Thyroid gland (tissue), 4 donors: Measurements from ENCODE around the gene ABCF2. TPM values are rescaled to one million over a fixed set of nuclear protein-coding genes. Genes with fewer than 3 reads are reported as not detected.

Experiments
- DNase-seq, 2 donors: peaks; one replicate each; pipeline ENCODE4 v3.0.0-alpha.2; 2019
- H3K27ac ChIP-seq, 3 donors: fragments of 200-600 bp; sonication (generic); 1 replicate in 2 of 3; 2 replicates in 1 of 3; pipeline ENCODE4 v1.5.1; 2016 to 2019; ENCODE audit warnings: mild to moderate bottlenecking in 1 of 3, moderate library complexity in 1 of 3
- H3K27me3 ChIP-seq: fragments of 200-600 bp; sonication (generic); one replicate; pipeline ENCODE4 v1.5.1; 2019
- H3K36me3 ChIP-seq, 2 donors: fragments of 200-600 bp; sonication (generic); one replicate each; pipeline ENCODE4 v1.5.1; 2016 to 2019
- H3K4me1 ChIP-seq, 2 donors: fragments of 200-600 bp; sonication (generic); one replicate each; pipeline ENCODE4 v1.5.1; 2017 to 2019
- H3K4me3 ChIP-seq, 3 donors: fragments of 200-600 bp; sonication (generic); replicated peaks in 1 of 3; 1 replicate in 2 of 3; 2 replicates in 1 of 3; pipeline ENCODE4 v1.5.1; 2016; ENCODE audit warnings: mild to moderate bottlenecking in 1 of 3
- H3K9me3 ChIP-seq: fragments of 200-600 bp; sonication (generic); one replicate; pipeline ENCODE4 v1.5.1; 2017
- CTCF ChIP-seq, 6 experiments: fragments of 200-600 bp in 3 of 6; fragments of 450-650 bp in 3 of 6; sonication (generic) in 3 of 6; IDR thresholded peaks; one replicate each; pipeline ENCODE4 v1.5.1; 2016 to 2019; ENCODE audit warnings: antibody characterized with exemption in 6 of 6, mild to moderate bottlenecking in 2 of 6, inconsistent platforms in 1 of 6, moderate library complexity in 1 of 6
- POLR2A ChIP-seq, 2 donors: fragments of 450-650 bp; IDR thresholded peaks; one replicate each; pipeline ENCODE4 v1.6.1; 2017; ENCODE audit warnings: antibody characterized with exemption in 2 of 2, mild to moderate bottlenecking in 2 of 2, moderate library complexity in 1 of 2
- WGBS, 2 donors: methylation state at CpG; one replicate each; pipeline ENCODE4 v1.1.5; 2017; 5-methylcytosine and 5-hydroxymethylcytosine counted together
- intact Hi-C: fragments of 100-400 bp; cut with DNase I; formaldehyde crosslinking; loops from one replicate; pipeline ENCODE4 v1.15.1; 2023
- total RNA-seq, 4 donors: library from RNA; depleted of rRNA; stranded (reverse); fragments of >200 nt; gene quantifications; one replicate each; pipeline ENCODE4 v1.2.3, GENCODE V29; 2016

The ABCF2 gene
- total RNA-seq, 4 donors from 2014 or later, result 23.8 to 39.4 (median 34.1) TPM

- WGBS, 2 donors, result 2% methylated on average over 15 of the region's 15 CpGs
- no peak for TF ChIP-seq CTCF (IDR thresholded peaks at IDR 0.05)
- no peak for TF ChIP-seq POLR2A (IDR thresholded peaks at IDR 0.05)
Measured at GRCh38 chr7:151226560-151226874, 488 bp downstream of the ABCF2 start.

GRCh38 chr7:151225948-151226510, 976 bp downstream of the ABCF2 start:
- intact Hi-C loops, result no loop called here
- H3K4me3 ChIP-seq, result peak overlapping the region; percentile 69 to 92 (median 82)
- TF ChIP-seq POLR2A (IDR thresholded peaks at IDR 0.05) (no peak), CTCF (IDR thresholded peaks at IDR 0.05) (no peak)
- WGBS, 2 donors, result 60 to 62% methylated on average over 8 of the region's 8 CpGs
- DNase-seq, result no peak
- H3K4me1 ChIP-seq, result peaks cover 13 to 18% of the 10 kb centered on the region in 2 donors
- H3K27me3 ChIP-seq, result no peaks in the 10 kb centered on the region
- no peak overlapping the region for H3K27ac ChIP-seq
- peaks cover 24 to 36% of the 10 kb centered on the region in 2 donors for H3K36me3 ChIP-seq
- no peaks in the 10 kb centered on the region for H3K9me3 ChIP-seq

More at GRCh38 chr7:151226560-151226874, 488 bp downstream of the ABCF2 start:
- intact Hi-C loops, result no loop called here
- Histone ChIP-seq H3K27me3 (no peaks in the 10 kb centered on the region), H3K4me1 (peaks cover 13 to 19% of the 10 kb centered on the region in 2 donors), H3K36me3 (peaks cover 19 to 31% of the 10 kb centered on the region in 2 donors), H3K9me3 (no peaks in the 10 kb centered on the region), H3K27ac (peak overlapping the region in 1 of 3 donors; percentile 65), H3K4me3 (peak overlapping the region; percentile 69 to 92 (median 82))
- DNase-seq, result no peak

GRCh38 chr7:151223728-151224127, 3.3 kb downstream of the ABCF2 start:
- no peak for TF ChIP-seq CTCF (IDR thresholded peaks at IDR 0.05)
- no peak overlapping the region for H3K4me3 ChIP-seq
- no peak for DNase-seq
- H3K9me3 ChIP-seq, result no peaks in the 10 kb centered on the region
- intact Hi-C loops, result no loop called here
- H3K4me1 ChIP-seq, result peaks cover 13 to 18% of the 10 kb centered on the region in 2 donors
- 92 to 94% methylated on average over 14 of the region's 14 CpGs for WGBS, 2 donors
- no peaks in the 10 kb centered on the region for H3K27me3 ChIP-seq
- H3K36me3 ChIP-seq, result peaks cover 44 to 56% of the 10 kb centered on the region in 2 donors
- H3K27ac ChIP-seq, result no peak overlapping the region

- DNase-seq, result no peak
- no peak overlapping the region for H3K4me3 ChIP-seq
- peaks cover 80 to 92% of the 10 kb centered on the region in 2 donors for H3K36me3 ChIP-seq
- H3K4me1 ChIP-seq, result no peaks in the 10 kb centered on the region
- H3K27me3 ChIP-seq, result no peaks in the 10 kb centered on the region
- TF ChIP-seq POLR2A (IDR thresholded peaks at IDR 0.05) (no peak), CTCF (IDR thresholded peaks at IDR 0.05) (no peak)
- WGBS, 2 donors, result 88 to 93% methylated on average over 8 to 9 of the region's 9 CpGs
- no peaks in the 10 kb centered on the region for H3K9me3 ChIP-seq
- intact Hi-C loops, result no loop called here
- no peak overlapping the region for H3K27ac ChIP-seq
Measured at GRCh38 chr7:151218170-151218569, 8.8 kb downstream of the ABCF2 start.

- H3K27me3 ChIP-seq, result no peaks in the 10 kb centered on the region
- 90 to 97% methylated on average over 5 of the region's 5 CpGs for WGBS, 2 donors
- no peak overlapping the region for H3K27ac ChIP-seq
- no peak for DNase-seq
- no peak for TF ChIP-seq CTCF (IDR thresholded peaks at IDR 0.05)
- no peak for TF ChIP-seq POLR2A (IDR thresholded peaks at IDR 0.05)
- intact Hi-C loops, result no loop called here
- H3K36me3 ChIP-seq, result peaks cover 61 to 65% of the 10 kb centered on the region in 2 donors
- no peaks in the 10 kb centered on the region for H3K9me3 ChIP-seq
- no peaks in the 10 kb centered on the region for H3K4me1 ChIP-seq
- no peak overlapping the region for H3K4me3 ChIP-seq
Measured at GRCh38 chr7:151215396-151215795, 11.6 kb downstream of the ABCF2 start.
